ENCODE data around the gene SPI1.

The SPI1 gene

GRCh38 chr11:47378836-47379170 lies 456 bp upstream of the SPI1 start:
- H3K4me3 ChIP-seq (ENCODE audit: low read length) = no peak overlapping the region
- H3K36me3 ChIP-seq (ENCODE audit: control insufficient read depth, insufficient read depth, low read length, severe bottlenecking) = no peaks in the 10 kb centered on the region
- no peaks in the 10 kb centered on the region for H3K9me3 ChIP-seq (ENCODE audit: control insufficient read depth, low read length)
- H3K27me3 ChIP-seq (replicated peaks; ENCODE audit: control insufficient read depth, insufficient read depth, low read length) = no peaks in the 10 kb centered on the region
- no peak overlapping the region for H3K9ac ChIP-seq (ENCODE audit: low read length)
- no peak for DNase-seq (ENCODE audit: low read depth)
- H3K4me1 ChIP-seq (ENCODE audit: control insufficient read depth, insufficient read depth, low read length) = no peaks in the 10 kb centered on the region

DNA sequence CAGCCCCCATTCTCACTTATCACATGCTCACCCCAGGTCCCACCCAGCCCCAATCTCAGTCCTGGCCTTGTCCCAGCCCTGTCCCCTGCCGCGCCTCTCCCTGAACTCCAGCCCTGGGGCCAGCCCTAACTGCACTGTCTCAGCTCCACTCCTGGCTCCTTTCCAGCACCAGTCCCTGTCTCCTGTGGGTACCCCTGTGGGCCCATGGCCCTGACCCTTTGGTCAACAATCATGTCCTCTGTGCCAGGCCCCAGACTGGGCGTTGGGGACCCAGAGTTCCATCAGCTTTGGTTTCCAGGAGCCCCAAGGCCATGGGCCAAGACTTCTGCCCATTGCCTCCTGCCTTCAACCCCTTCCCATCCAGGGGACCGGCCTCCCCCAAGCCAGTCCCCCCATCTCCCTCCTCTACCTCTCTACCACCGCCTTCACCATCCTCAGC lies 757 bp downstream of the SPI1 start:
- no peak for DNase-seq (ENCODE audit: low read depth)
- H3K4me3 ChIP-seq (ENCODE audit: low read length) = no peak overlapping the region
- no peaks in the 10 kb centered on the region for H3K4me1 ChIP-seq (ENCODE audit: control insufficient read depth, insufficient read depth, low read length)
- H3K36me3 ChIP-seq (ENCODE audit: control insufficient read depth, insufficient read depth, low read length, severe bottlenecking) = no peaks in the 10 kb centered on the region
- no peak overlapping the region for H3K9ac ChIP-seq (ENCODE audit: low read length)
- no peaks in the 10 kb centered on the region for H3K27me3 ChIP-seq (replicated peaks; ENCODE audit: control insufficient read depth, insufficient read depth, low read length)
- no peaks in the 10 kb centered on the region for H3K9me3 ChIP-seq (ENCODE audit: control insufficient read depth, low read length)

GRCh38 chr11:47376525-47377371 lies 1.6 kb downstream of the SPI1 start:
- no peaks in the 10 kb centered on the region for H3K36me3 ChIP-seq (ENCODE audit: control insufficient read depth, insufficient read depth, low read length, severe bottlenecking)
- no peaks in the 10 kb centered on the region for H3K4me1 ChIP-seq (ENCODE audit: control insufficient read depth, insufficient read depth, low read length)
- H3K4me3 ChIP-seq (ENCODE audit: low read length) = no peak overlapping the region
- H3K9me3 ChIP-seq (ENCODE audit: control insufficient read depth, low read length) = no peaks in the 10 kb centered on the region
- no peaks in the 10 kb centered on the region for H3K27me3 ChIP-seq (replicated peaks; ENCODE audit: control insufficient read depth, insufficient read depth, low read length)
- DNase-seq (ENCODE audit: low read depth) = no peak
- H3K9ac ChIP-seq (ENCODE audit: low read length) = no peak overlapping the region

DNA sequence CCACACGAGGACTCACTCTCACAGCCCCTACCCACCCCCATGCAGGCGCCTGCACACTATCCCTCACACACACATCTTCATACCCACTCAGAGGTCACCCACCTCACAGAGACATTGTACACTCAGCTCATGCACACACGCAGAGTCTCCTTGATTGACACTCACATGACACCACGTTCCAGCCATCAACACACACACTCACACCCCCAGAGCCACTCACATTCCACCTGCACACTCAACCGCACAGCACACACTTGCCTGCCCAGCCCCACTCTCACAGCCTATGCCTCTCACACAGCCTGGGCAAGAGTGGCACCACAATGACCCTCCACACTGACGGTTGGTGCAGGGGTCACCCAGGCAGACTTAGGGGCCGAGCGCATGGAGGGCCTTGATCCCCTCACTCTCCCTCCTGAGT lies 2.2 kb downstream of the SPI1 start:
- Histone ChIP-seq H3K9ac (ENCODE audit: low read length) (no peak overlapping the region), H3K36me3 (ENCODE audit: control insufficient read depth, insufficient read depth, low read length, severe bottlenecking) (no peaks in the 10 kb centered on the region), H3K4me1 (ENCODE audit: control insufficient read depth, insufficient read depth, low read length) (no peaks in the 10 kb centered on the region), H3K27me3 (replicated peaks; ENCODE audit: control insufficient read depth, insufficient read depth, low read length) (no peaks in the 10 kb centered on the region), H3K9me3 (ENCODE audit: control insufficient read depth, low read length) (no peaks in the 10 kb centered on the region), H3K4me3 (ENCODE audit: low read length) (no peak overlapping the region)
- DNase-seq (ENCODE audit: low read depth) = no peak

- DNase-seq (ENCODE audit: low read depth) = no peak
- H3K4me3 ChIP-seq (ENCODE audit: low read length) = no peak overlapping the region
- no peaks in the 10 kb centered on the region for H3K9me3 ChIP-seq (ENCODE audit: control insufficient read depth, low read length)
- no peaks in the 10 kb centered on the region for H3K27me3 ChIP-seq (replicated peaks; ENCODE audit: control insufficient read depth, insufficient read depth, low read length)
- H3K9ac ChIP-seq (ENCODE audit: low read length) = no peak overlapping the region
- no peaks in the 10 kb centered on the region for H3K36me3 ChIP-seq (ENCODE audit: control insufficient read depth, insufficient read depth, low read length, severe bottlenecking)
- no peaks in the 10 kb centered on the region for H3K4me1 ChIP-seq (ENCODE audit: control insufficient read depth, insufficient read depth, low read length)
Observed at GRCh38 chr11:47375546-47376085, 2.7 kb downstream of the SPI1 start.

DNA sequence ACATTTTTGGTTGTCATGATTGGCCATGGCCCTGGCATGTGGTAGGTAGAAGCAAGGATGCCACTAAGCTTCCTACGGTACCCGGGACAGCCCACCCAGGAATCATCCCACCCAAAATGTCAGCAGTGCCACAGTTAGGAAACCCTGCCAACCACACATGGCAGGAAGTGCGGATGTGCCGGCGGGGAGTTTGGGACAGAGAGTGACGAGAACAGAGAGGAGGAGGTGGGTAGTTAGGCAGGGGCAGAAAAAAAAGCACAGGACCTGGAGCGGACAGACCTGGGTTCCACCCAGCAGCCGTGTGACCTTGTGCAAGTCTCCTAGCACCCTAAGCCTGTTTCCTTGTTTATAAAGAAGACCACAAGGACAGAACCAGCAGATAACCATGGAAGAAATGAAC lies 3.3 kb downstream of the SPI1 start:
- Histone ChIP-seq H3K9me3 (ENCODE audit: control insufficient read depth, low read length) (no peaks in the 10 kb centered on the region), H3K36me3 (ENCODE audit: control insufficient read depth, insufficient read depth, low read length, severe bottlenecking) (no peaks in the 10 kb centered on the region), H3K27me3 (replicated peaks; ENCODE audit: control insufficient read depth, insufficient read depth, low read length) (no peaks in the 10 kb centered on the region), H3K4me3 (ENCODE audit: low read length) (no peak overlapping the region), H3K4me1 (ENCODE audit: control insufficient read depth, insufficient read depth, low read length) (no peaks in the 10 kb centered on the region), H3K9ac (ENCODE audit: low read length) (no peak overlapping the region)
- no peak for DNase-seq (ENCODE audit: low read depth)

DNA sequence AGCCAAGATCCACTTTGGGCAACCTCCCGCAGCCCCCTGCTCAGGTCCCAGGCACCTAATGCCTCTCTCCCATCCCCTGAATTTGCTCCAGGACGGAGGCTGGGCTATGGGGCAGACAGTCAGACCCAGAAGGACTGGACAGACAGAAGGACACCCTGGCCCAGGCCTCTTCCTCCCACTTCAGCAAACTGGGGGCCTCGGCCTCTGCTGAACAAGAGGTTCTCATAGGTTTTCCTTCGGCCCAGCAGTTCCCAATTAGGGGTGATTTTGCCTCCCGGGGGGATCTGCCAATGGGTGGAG lies 3.7 kb downstream of the SPI1 start:
- no peaks in the 10 kb centered on the region for H3K27me3 ChIP-seq (replicated peaks; ENCODE audit: control insufficient read depth, insufficient read depth, low read length)
- H3K9me3 ChIP-seq (ENCODE audit: control insufficient read depth, low read length) = no peaks in the 10 kb centered on the region
- H3K4me3 ChIP-seq (ENCODE audit: low read length) = no peak overlapping the region
- H3K9ac ChIP-seq (ENCODE audit: low read length) = no peak overlapping the region
- no peak for DNase-seq (ENCODE audit: low read depth)
- H3K36me3 ChIP-seq (ENCODE audit: control insufficient read depth, insufficient read depth, low read length, severe bottlenecking) = no peaks in the 10 kb centered on the region
- H3K4me1 ChIP-seq (ENCODE audit: control insufficient read depth, insufficient read depth, low read length) = peaks cover 2% of the 10 kb centered on the region

- Histone ChIP-seq H3K27me3 (replicated peaks; ENCODE audit: control insufficient read depth, insufficient read depth, low read length) (no peaks in the 10 kb centered on the region), H3K4me1 (ENCODE audit: control insufficient read depth, insufficient read depth, low read length) (peaks cover 6% of the 10 kb centered on the region), H3K4me3 (ENCODE audit: low read length) (no peak overlapping the region), H3K9ac (ENCODE audit: low read length) (no peak overlapping the region), H3K9me3 (ENCODE audit: control insufficient read depth, low read length) (no peaks in the 10 kb centered on the region), H3K36me3 (ENCODE audit: control insufficient read depth, insufficient read depth, low read length, severe bottlenecking) (no peaks in the 10 kb centered on the region)
- DNase-seq (ENCODE audit: low read depth) = peak; percentile 94
Observed at GRCh38 chr11:47373876-47374719, 4.2 kb downstream of the SPI1 start.

- Histone ChIP-seq H3K9me3 (ENCODE audit: control insufficient read depth, low read length) (no peaks in the 10 kb centered on the region), H3K9ac (ENCODE audit: low read length) (no peak overlapping the region), H3K4me3 (ENCODE audit: low read length) (no peak overlapping the region), H3K27me3 (replicated peaks; ENCODE audit: control insufficient read depth, insufficient read depth, low read length) (no peaks in the 10 kb centered on the region), H3K4me1 (ENCODE audit: control insufficient read depth, insufficient read depth, low read length) (peaks cover 7% of the 10 kb centered on the region), H3K36me3 (ENCODE audit: control insufficient read depth, insufficient read depth, low read length, severe bottlenecking) (no peaks in the 10 kb centered on the region)
- DNase-seq (ENCODE audit: low read depth) = no peak
Observed at GRCh38 chr11:47372422-47372821, 5.9 kb downstream of the SPI1 start.

DNA sequence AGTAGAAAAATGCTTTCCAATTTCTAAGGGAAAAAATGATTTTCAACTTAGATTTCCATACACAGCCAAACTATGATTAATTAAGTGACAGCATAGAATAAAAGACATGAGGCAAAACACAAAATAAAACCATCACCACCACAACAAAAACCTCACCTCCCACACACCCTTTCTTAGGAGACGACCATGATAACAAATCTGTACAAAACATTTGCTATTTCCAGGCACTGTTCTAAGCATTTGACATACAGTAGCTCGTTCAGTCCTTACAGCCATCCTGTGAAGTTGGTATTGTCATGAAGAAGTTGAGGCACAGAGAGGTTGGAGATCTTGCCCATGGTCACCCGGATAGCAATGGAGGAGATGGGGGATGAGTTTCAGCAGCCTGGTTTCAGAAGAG lies 8.7 kb downstream of the SPI1 start:
- no peaks in the 10 kb centered on the region for H3K9me3 ChIP-seq (ENCODE audit: control insufficient read depth, low read length)

GRCh38 chr11:47366020-47366490 lies 12.3 kb downstream of the SPI1 start:
- peaks cover 12% of the 10 kb centered on the region for H3K27me3 ChIP-seq (replicated peaks; ENCODE audit: control insufficient read depth, insufficient read depth, low read length)
- H3K4me1 ChIP-seq (ENCODE audit: control insufficient read depth, insufficient read depth, low read length) = peaks cover 7% of the 10 kb centered on the region
- H3K4me3 ChIP-seq (ENCODE audit: low read length) = no peak overlapping the region
- no peak overlapping the region for H3K9ac ChIP-seq (ENCODE audit: low read length)
- no peak for DNase-seq (ENCODE audit: low read depth)
- no peaks in the 10 kb centered on the region for H3K36me3 ChIP-seq (ENCODE audit: control insufficient read depth, insufficient read depth, low read length, severe bottlenecking)
- no peaks in the 10 kb centered on the region for H3K9me3 ChIP-seq (ENCODE audit: control insufficient read depth, low read length)

More for the DNA sequence above, 8.7 kb downstream of the SPI1 start:
- peaks cover 7% of the 10 kb centered on the region for H3K4me1 ChIP-seq (ENCODE audit: control insufficient read depth, insufficient read depth, low read length)
- no peak overlapping the region for H3K9ac ChIP-seq (ENCODE audit: low read length)
- H3K4me3 ChIP-seq (ENCODE audit: low read length) = no peak overlapping the region
- no peaks in the 10 kb centered on the region for H3K36me3 ChIP-seq (ENCODE audit: control insufficient read depth, insufficient read depth, low read length, severe bottlenecking)
- DNase-seq (ENCODE audit: low read depth) = no peak
- peaks cover 7% of the 10 kb centered on the region for H3K27me3 ChIP-seq (replicated peaks; ENCODE audit: control insufficient read depth, insufficient read depth, low read length)

Data from adipocyte (in vitro differentiated cells).